HepG2 (cell line): ENCODE data around the gene SPATS2. TPM values are rescaled to one million over a fixed set of nuclear protein-coding genes. Genes with fewer than 3 reads are reported as not detected.

Experiments used
- CEBPB ChIP-seq: IDR thresholded peaks from 2 replicates; pipeline ENCODE4 v1.6.1; 2011; ENCODE audit warnings: low read depth, low read length, improper control_type of control experiment, borderline replicate concordance
- CHD2 ChIP-seq: IDR thresholded peaks from 2 replicates; pipeline ENCODE4 v1.6.1; 2011; ENCODE audit warnings: low read depth, low read length, improper control_type of control experiment
- DPF2 ChIP-seq: sonication (generic); formaldehyde crosslinking; IDR thresholded peaks from 2 replicates; pipeline ENCODE4 v1.4.0; 2020; ENCODE audit warnings: mild to moderate bottlenecking, low read depth, missing genetic modification reagents, borderline replicate concordance
- FOXA1 ChIP-seq, 2 experiments: fragments of 450-650 bp in 1 of 2; sonication (generic) in 1 of 2; formaldehyde crosslinking in 1 of 2; IDR thresholded peaks; 2 replicates each; pipeline versions ENCODE4 v1.4.0 to v1.6.1; 2016 to 2020; ENCODE audit warnings: missing genetic modification reagents in 1 of 2
- GABPB1 ChIP-seq: IDR thresholded peaks from 2 replicates; pipeline ENCODE4 v1.6.1; 2016; ENCODE audit warnings: mild to moderate bottlenecking, missing genetic modification reagents, moderate library complexity, missing compliant biosample characterization
- GATAD2A ChIP-seq: IDR thresholded peaks from 2 replicates; pipeline ENCODE4 v1.6.1; 2016
- HNF4A ChIP-seq: sonication (generic); formaldehyde crosslinking; IDR thresholded peaks from 2 replicates; pipeline ENCODE4 v1.4.0; 2020; ENCODE audit warnings: missing genetic modification reagents
- HNRNPLL ChIP-seq: fragments of 200-400 bp; formaldehyde crosslinking; IDR thresholded peaks from 2 replicates; pipeline ENCODE4 v1.6.1; 2017; ENCODE audit warnings: mild to moderate bottlenecking, low read depth, low read length; ENCODE audit not compliant: poor library complexity, severe bottlenecking
- LCORL ChIP-seq, 2 experiments: fragments of 450-650 bp in 1 of 2; sonication (generic) in 1 of 2; formaldehyde crosslinking in 1 of 2; IDR thresholded peaks; 2 replicates each; pipeline versions ENCODE4 v1.5.0 to v1.6.1; 2017 to 2020; ENCODE audit warnings: antibody characterized with exemption in 1 of 2, missing genetic modification reagents in 1 of 2
- MAFK ChIP-seq, 2 experiments: IDR thresholded peaks in 1 of 2; conservative IDR thresholded peaks in 1 of 2; 2 replicates each; pipeline ENCODE4 v1.6.1; 2011; ENCODE audit warnings: improper control_type of control experiment in 2 of 2, low read length in 2 of 2
- MATR3 ChIP-seq: sonication (generic); formaldehyde crosslinking; IDR thresholded peaks from 2 replicates; pipeline ENCODE4 v1.4.0; 2020; ENCODE audit warnings: missing genetic modification reagents
- MTF2 ChIP-seq: sonication (generic); formaldehyde crosslinking; IDR thresholded peaks from 2 replicates; pipeline ENCODE4 v1.5.0; 2020; ENCODE audit warnings: missing genetic modification reagents, borderline replicate concordance
- NR2F6 ChIP-seq, 2 experiments: IDR thresholded peaks; 2 replicates each; pipeline ENCODE4 v1.6.1; 2016; ENCODE audit warnings: antibody characterized with exemption in 1 of 2, mild to moderate bottlenecking in 1 of 2
- POGK ChIP-seq: sonication (generic); formaldehyde crosslinking; conservative IDR thresholded peaks from 2 replicates; pipeline ENCODE4 v1.8.0; 2022; ENCODE audit warnings: mild to moderate bottlenecking, moderate library complexity, missing genetic modification reagents
- SP5 ChIP-seq: IDR thresholded peaks from 2 replicates; pipeline ENCODE4 v1.6.1; 2016; ENCODE audit warnings: low read depth, borderline replicate concordance
- TOPORS ChIP-seq: sonication (generic); formaldehyde crosslinking; IDR thresholded peaks from 2 replicates; pipeline ENCODE4 v1.8.0; 2023; ENCODE audit warnings: mild to moderate bottlenecking, missing genetic modification reagents
- ZFP62 ChIP-seq: sonication (generic); formaldehyde crosslinking; IDR thresholded peaks from 2 replicates; pipeline ENCODE4 v1.4.0; 2020; ENCODE audit warnings: missing genetic modification reagents
- ZNF670 ChIP-seq: sonication (generic); formaldehyde crosslinking; IDR thresholded peaks from 2 replicates; pipeline ENCODE4 v1.8.0; 2022; ENCODE audit warnings: mild to moderate bottlenecking, missing genetic modification reagents, borderline replicate concordance
- ZSCAN30 ChIP-seq: sonication (generic); formaldehyde crosslinking; IDR thresholded peaks from 2 replicates; pipeline ENCODE4 v1.5.0; 2020; ENCODE audit warnings: mild to moderate bottlenecking, missing genetic modification reagents
- polyA plus RNA-seq, 8 experiments: library from polyadenylated mRNA; depleted of rRNA in 3 of 8; stranded (reverse) in 7 of 8; unstranded in 1 of 8; fragments of >200 nt; fragmentation: Illumina TruSeq in 4 of 8; extraction: Trizol in 4 of 8; gene quantifications; 2 replicates each; pipeline versions ENCODE4 v1.2.1 to v1.2.3, GENCODE V29; 2011 to 2016; ENCODE audit warnings: low read depth in 4 of 8, missing spikeins in 1 of 8, mixed read lengths in 1 of 8; ENCODE audit not compliant: insufficient read depth in 1 of 8
- total RNA-seq, 5 experiments: library from RNA; depleted of rRNA; stranded (reverse); fragments of >200 nt; fragmentation: Illumina TruSeq; extraction: Trizol; gene quantifications; 2 replicates each; pipeline ENCODE4 v1.2.3, GENCODE V29; 2016; ENCODE audit warnings: low read depth in 1 of 5
- TF ChIP-seq, protein P1 (sequence below), 2 experiments: sonication (generic) in 1 of 2; formaldehyde crosslinking in 1 of 2; IDR thresholded peaks; 2 replicates each; pipeline versions ENCODE4 v1.6.1 to v1.9.0; 2014 to 2022; ENCODE audit warnings: antibody characterized with exemption in 1 of 2, borderline replicate concordance in 1 of 2, inconsistent platforms in 1 of 2, low read depth in 1 of 2, missing genetic modification reagents in 1 of 2
- TF ChIP-seq, protein P2 (sequence below): sonication (generic); formaldehyde crosslinking; IDR thresholded peaks from 2 replicates; pipeline ENCODE4 v1.8.1; 2023; ENCODE audit warnings: mild to moderate bottlenecking, missing genetic modification reagents

Gene SPATS2
- total and polyA plus RNA-seq, 2 of the 13 experiments (the other 11 are each of a cell fraction or from before 2014, with no cell fraction given): 19.3 to 28.1 TPM

DNA sequence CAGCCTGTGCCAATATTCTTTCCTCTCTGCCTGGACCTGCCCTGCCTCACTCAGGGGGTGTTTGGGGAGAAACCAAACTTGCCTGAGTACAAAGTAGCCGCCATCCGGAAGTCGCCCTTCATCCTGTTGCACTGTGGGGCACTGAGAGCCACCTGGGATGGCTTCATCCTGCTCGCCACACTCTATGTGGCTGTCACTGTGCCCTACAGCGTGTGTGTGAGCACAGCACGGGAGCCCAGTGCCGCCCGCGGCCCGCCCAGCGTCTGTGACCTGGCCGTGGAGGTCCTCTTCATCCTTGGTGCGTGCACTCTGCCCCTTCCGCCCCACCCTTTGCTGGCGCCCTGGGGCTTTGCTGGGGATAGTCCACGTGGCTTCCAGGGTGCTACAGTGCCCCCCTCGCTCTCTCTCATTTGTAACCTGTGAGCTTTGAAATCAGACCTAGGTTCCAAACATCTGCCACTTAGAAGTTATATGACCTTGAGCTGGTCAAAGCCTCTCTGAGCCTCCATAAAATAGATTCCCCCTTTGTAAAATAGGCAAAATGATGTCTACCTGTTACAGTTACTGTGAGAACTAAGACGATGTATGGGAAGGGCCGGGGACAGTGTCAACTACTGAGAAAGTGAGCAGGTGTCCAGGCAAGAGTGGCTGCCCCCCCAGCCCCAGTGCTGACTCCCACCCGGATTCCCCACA is 176.1 kb downstream of the SPATS2 start (continued):
- TF ChIP-seq, protein P1, sequence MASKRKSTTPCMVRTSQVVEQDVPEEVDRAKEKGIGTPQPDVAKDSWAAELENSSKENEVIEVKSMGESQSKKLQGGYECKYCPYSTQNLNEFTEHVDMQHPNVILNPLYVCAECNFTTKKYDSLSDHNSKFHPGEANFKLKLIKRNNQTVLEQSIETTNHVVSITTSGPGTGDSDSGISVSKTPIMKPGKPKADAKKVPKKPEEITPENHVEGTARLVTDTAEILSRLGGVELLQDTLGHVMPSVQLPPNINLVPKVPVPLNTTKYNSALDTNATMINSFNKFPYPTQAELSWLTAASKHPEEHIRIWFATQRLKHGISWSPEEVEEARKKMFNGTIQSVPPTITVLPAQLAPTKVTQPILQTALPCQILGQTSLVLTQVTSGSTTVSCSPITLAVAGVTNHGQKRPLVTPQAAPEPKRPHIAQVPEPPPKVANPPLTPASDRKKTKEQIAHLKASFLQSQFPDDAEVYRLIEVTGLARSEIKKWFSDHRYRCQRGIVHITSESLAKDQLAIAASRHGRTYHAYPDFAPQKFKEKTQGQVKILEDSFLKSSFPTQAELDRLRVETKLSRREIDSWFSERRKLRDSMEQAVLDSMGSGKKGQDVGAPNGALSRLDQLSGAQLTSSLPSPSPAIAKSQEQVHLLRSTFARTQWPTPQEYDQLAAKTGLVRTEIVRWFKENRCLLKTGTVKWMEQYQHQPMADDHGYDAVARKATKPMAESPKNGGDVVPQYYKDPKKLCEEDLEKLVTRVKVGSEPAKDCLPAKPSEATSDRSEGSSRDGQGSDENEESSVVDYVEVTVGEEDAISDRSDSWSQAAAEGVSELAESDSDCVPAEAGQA (IDR thresholded peaks at IDR 0.05; ENCODE audit: low read depth): 0 out of 2 replicates have a peak, but pooled peaks have one; percentile 16
- TF ChIP-seq, protein P1 (CRISPR knock-in tag; IDR thresholded peaks at IDR 0.05; ENCODE audit: borderline replicate concordance): no peak
- TF ChIP-seq HNRNPLL (peak; percentile 5), MATR3 (no peak), ZNF670 (CRISPR knock-in tag) (no peak), MTF2 (CRISPR knock-in tag) (0 out of 2 replicates have a peak, but pooled peaks have one; percentile 53), ZSCAN30 (no peak), NR2F6 (IDR thresholded peaks at IDR 0.05) (no peak), NR2F6 (CRISPR knock-in tag; IDR thresholded peaks at IDR 0.05) (no peak), CHD2 (no peak), MAFK (conservative IDR thresholded peaks at IDR 0.05 in 1 of 2, IDR thresholded peaks at IDR 0.05 in 1 of 2; ENCODE audit: low read length in 2 of 2) (no peak), ZFP62 (CRISPR knock-in tag) (no peak), GABPB1 (peak; percentile 58; the same call in 1 of the 2 replicates), FOXA1 (IDR thresholded peaks at IDR 0.05) (no peak), FOXA1 (CRISPR knock-in tag; IDR thresholded peaks at IDR 0.05) (no peak), POGK (no peak), TOPORS (CRISPR knock-in tag) (no peak), DPF2 (no peak), SP5 (CRISPR knock-in tag) (no peak), HNF4A (CRISPR knock-in tag) (peak; percentile 29; the same call in 1 of the 2 replicates), CEBPB (no peak), LCORL (IDR thresholded peaks at IDR 0.05) (no peak), LCORL (CRISPR knock-in tag; IDR thresholded peaks at IDR 0.05) (0 out of 2 replicates have a peak, but pooled peaks have one; percentile 56), GATAD2A (CRISPR knock-in tag) (peak; percentile 24; the same call in 1 of the 2 replicates)
- TF ChIP-seq, protein P2, sequence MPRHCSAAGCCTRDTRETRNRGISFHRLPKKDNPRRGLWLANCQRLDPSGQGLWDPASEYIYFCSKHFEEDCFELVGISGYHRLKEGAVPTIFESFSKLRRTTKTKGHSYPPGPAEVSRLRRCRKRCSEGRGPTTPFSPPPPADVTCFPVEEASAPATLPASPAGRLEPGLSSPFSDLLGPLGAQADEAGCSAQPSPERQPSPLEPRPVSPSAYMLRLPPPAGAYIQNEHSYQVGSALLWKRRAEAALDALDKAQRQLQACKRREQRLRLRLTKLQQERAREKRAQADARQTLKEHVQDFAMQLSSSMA (CRISPR knock-in tag): no peak
